ENCODE data around the gene ANKRD44.
"Not testable (repeated sequence)": the region's sequence is repeated elsewhere in the genome, so short reads cannot be mapped to it uniquely, and the experiment has no call there.

ANKRD44 gene

DNA sequence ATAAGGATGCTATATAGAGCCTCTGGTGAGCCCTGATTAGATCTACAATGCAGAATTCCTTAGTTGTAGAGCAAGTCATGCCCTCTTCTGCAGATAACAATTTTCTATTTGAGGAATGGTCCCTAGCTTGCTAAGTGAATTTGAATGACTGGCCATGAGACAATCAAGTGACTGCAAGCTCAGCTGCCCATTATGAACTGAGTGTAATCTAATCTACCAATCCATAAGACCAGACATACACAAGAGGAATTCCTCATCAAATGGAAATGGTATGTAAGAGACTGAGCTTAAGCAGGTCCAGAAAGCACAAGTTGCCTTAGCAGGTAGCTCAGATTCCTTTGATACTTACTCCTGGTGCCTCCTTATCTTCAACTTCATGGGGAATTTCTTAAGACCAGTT, 4.8 kb upstream of the ANKRD44 start:
- DNase-seq: no peak

DNA sequence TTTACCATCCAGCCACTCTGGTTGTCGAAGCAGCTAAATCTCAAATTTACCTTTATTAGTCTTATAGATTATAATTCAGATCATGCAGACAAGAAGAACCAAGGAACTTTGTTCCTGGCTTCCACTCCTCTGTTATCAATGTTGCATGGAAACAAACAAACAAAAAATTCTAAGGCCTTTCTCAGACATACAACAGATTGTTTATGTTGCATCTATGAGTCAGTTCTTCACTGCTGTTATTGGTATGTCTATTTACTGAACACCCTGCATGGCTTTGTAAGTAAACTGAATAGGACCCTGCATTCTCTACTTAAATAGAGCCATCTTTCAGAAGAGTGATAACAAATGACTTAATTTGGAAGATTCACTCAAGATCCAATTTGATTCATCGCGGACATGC, 1.6 kb upstream of the ANKRD44 start:
- no peak for DNase-seq

DNA sequence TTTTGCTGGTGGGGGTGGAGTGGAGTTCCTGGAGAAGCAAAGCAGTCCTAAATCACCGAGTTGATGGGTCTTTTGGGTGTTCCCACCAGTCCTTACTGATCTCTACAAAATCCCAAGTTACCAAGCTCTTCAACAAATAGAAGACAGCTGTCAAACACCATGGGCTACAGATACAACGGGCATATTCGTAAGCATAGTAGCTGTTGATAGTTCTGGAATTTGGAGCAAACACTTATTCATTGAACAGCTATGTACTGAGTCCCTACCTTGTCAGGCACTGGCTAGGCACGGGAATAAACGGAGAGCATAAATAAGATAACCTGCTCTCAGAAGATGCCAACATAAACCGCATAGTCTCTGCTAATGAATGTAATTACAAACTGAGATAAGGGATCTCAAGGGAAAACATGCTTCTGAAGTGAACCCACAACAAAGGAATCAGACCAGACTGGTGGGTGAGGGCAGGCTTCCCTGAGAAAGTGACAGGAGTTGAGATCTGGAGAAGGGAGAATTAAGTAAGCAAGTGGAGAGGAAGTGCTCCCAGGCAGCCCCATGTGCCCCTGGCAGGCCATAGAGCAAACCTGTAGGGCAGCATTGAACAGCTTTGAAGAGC, 947 bp upstream of the ANKRD44 start:
- DNase-seq: no peak

DNA sequence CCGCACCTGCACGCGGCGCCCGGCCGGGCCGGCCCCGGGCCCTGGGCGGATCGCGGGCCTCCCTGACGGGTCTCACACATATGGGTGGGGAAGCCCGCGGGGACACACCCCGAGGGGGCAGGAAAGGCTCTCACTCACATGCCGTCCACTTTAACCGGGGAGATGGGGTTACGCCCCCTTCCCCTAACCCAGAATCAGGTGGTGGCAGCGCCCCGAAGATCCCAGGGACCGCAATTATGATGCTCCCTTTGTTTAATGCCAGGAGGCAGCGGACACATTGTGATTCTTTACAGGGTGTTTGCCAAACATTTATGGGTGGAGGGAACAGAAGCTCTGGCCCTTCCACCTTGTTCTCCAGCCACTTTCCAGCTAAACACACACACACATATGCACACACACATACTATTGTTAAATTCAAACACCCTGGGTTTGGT, 424 bp upstream of the ANKRD44 start:
- DNase-seq: no peak

DNA sequence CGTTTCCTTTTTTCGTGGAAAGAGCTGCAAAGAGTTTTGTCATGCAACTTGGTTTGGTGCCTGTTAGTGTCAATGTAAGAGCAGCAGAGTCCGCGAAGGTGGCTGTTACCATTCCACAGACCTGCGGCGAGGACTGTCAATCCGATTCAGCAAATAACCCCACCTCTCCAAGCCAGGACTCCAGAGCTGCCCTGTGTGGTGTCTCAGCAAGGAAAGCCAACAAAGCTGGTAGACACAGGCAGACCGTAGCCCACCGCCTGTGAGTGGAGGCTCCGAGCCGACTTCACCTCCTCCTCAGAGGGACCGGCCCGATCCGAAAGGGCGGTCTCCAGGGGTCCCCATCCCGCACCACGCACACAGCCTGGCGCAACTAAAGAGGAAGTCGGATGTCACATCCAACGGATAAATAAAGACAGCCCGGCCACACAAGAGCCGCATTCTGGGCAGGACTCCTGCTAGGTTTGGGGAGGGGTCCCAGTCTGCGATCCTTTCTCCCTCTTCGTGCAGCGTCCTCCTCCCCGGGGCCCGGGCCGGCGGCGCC, 819 bp downstream of the ANKRD44 start:
- DNase-seq: no peak

DNA sequence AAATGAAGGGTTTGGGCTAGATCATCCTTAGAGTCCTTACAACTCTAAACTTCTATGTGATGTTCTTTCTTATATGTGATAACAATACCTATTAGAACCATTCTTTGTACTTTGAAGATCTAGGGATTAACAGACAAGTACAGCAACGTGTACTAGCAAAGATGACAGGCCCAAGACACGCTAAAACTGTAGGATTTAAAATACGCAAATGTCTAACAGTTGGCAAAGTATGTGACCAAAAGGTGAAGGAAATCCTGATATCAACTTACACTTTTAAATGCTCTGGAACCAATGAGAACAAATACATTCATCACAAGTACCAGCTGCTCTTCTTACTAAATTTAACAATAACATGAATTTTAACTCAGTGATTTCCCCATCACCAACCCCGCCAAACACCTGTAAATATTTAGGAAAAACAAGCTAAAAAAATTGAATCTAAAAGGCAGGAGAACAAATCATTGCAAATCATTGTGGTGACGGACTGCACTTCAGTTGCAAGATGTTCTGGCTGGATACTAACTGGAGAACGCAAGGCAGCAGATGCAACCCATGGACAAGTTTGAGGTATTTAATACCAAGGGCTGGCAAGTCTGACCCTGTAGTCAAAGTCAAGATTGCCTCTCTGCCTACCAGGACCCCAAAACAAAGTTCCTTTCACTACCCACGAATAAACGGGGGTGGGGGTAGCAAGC, 1.4 kb downstream of the ANKRD44 start:
- DNase-seq: no peak

DNA sequence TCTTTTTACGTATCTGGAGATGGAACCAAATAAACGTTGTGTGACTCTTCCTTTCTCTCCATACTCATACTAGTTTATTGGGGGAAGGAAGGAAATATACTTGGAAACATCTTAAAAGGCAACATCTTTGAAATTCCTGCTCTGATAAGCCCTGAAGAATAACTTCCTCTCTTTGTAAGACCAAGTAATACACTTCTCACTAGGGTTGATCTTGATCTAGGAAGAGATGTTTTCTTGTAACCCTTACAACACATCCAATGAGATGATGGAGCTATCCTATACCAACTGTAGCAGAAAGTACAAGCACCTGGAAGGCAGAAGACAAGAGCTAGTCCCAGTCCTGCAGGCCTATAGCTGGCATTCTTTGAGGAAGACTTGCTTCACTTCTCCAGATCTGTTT, 2.0 kb downstream of the ANKRD44 start:
- DNase-seq: no peak

DNA sequence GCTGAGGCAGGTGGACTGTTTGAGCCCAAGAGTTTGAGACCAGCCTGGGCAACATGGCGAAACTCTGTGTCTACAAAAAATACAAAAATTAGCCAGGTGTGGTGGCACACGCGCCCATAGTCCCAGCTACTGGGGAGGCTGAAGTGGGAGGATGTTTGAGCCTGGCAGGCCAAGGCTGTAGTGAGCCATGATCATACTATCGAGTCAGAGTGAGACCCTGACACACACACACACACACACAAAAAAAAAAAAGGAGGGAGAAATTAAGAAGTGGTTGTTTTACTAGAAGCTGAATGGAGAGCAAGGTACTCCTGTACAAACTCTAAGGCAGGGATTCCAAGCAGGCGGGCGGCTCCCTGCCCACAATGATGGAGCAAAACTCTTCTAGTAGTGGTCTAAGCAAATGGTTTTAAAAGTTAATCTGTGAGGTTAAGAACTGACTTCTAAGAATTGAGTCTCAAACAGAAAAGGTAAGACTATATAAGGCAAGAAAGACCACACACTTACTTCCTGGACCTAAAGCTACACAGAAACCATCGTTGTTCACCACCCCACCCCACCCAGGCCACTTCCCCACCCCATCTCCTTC, 2.6 kb downstream of the ANKRD44 start:
- DNase-seq: no peak

DNA sequence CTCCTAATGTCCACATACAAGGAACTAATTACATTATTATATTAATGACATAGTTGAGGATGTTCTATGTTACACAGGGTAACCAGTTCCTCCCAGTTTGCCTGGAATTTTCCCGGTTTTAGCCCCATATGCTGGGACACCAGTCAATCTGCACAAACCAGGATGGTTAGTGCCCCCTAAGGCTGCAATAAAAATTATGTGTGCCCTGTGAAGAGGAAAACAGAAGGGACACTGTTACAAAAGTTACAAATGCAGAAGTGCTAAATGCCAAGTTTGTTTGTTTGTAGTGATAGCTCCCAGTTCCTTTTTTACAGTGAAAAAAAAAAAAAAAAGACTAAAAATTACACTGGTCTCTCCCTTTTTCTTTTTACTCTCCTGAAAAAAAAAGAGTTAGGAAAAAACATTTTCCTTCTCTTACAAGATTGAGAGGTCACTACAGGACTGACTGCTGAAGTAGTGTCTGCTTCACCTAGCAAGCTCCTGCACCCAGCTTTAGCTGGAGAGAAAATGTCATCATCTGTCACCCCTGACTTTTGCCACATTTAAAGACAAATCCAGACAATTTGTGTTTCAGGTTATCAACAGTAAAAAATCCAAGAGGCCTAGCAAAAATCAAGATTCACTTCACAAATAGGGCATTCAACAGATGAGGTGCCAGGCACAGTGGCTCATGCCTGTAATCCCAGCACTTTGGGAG, 3.2 kb downstream of the ANKRD44 start:
- DNase-seq: no peak

DNA sequence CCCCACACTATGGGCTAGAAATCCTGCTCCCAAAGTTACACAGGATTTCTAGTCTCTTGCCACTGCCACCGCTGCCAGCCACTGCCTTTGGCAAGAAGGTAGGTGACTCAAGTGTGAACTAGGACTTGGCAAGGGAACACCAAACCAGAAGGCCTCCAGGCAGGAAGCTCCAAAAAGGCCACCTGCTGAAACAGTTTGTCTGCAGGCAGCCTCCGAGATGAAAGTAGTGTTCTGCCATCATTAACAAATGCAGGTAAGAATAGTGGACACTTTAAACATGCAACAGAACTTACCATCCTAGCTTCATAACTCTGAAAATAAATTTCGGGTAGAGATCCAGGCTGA, 3.9 kb downstream of the ANKRD44 start:
- DNase-seq: no peak

DNA sequence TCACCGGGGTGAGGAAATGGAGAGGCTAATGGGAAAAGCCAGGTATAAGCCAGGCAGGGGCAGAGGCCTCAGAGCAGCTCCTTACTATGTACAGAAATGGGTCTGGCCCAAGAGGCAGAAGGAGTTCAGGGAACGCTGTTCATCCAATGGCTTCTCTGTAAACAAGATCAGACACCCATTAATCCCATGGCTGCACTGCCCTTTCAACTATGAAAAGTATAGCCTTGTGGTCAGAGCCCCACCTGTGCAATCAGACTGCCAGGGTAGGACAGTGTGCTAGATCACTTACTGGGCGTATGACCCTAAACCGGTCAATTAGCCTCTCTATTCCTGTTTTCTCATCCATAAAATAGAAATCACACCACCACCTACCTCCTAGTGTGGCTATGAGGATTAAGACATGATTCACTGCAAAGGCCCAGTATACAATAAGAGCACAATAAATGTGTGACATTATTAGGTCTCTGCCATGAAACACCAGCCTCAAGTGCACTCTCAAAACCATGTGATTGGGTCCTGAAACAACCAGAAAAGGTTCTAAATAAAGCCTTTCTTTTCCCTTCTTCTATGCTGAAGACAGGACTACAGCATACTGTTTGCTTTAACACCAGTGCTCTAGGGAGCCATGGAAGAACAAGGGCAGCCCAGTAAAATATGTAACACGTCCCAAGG, 4.4 kb downstream of the ANKRD44 start:
- no peak for DNase-seq

DNA sequence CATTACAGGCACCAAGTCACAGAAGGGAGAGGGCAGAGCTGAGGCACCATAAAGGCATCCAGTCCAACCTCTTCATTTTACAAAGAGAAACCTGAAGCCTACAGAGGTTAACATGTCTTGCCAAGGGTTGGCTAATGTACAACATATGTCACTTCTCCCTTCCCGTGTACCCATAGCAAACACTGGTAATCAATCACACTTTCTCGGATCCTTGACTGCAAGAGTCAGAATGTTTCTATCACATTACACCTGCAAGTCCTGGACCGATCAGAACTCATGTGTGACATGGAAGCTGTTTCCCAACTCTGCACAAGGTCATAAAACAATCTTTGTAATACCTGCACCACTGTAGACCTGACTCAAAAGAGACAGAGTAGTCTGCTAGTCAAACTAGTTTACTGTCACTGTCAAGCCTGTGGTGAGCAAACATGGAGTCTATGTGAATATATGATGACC, 6.0 kb downstream of the ANKRD44 start:
- DNase-seq: no peak

DNA sequence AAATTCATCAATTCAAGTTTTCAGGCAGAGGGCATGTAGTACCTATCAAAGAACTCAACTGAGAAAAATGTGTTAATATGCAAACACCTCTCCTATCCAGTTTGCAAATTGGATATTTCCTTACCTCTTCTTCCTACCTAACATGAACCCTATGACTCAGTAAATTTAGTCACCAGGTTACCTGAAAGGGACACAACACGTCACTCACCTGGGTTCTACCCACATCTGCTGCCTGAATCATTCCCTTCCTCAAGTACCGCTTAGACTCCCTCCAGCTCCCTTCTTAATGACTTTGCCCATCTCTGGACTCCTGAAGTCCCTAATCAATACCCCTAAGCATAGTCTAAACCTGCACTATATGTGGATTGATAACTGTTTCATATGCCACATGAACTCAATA, 10.4 kb downstream of the ANKRD44 start:
- no peak for DNase-seq

DNA sequence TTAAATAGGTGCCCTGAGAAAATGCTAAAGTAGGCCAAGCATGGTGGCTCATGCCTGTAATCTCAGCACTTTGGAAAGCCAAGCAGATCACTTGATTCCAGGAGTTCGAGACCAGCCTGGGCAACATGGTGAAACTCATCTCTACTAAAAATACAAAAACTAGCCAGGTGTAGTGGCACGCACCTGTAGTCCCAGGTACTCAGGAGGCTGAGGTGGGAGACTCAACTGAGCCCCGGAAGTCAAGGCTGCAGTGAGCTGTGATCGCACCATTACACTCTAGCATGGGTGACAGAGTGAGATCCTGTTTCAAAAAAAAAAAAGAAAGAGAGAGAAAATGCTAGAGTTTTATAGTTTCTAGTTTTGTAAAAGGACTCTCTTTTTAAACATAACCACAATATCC, 12.0 kb downstream of the ANKRD44 start:
- no peak for DNase-seq

DNA sequence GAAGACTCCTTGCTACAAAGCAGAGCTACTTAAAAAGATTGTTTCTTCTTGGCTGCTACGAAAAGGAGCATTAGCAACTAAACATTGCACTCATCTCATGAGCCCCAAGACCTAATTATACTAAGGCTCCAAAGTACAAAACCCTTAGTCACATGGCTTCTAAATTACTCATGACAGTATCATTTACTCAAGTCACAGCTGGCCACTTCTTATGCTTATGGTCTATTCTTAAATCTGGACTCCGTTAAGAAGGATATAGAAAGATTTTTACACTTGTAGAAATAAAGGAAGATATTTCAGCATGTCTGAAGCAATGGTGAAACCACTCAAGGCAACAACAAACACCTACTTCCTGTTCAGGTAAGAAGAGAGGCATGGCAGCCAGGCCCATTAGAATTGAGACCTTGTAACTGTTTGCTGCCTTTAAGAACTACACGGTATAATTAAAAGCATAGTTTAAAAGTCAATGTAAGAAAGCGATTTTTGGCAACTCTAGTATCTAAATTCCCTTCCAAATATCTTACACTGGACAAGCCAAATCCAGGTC, 12.7 kb downstream of the ANKRD44 start:
- DNase-seq: no peak

DNA sequence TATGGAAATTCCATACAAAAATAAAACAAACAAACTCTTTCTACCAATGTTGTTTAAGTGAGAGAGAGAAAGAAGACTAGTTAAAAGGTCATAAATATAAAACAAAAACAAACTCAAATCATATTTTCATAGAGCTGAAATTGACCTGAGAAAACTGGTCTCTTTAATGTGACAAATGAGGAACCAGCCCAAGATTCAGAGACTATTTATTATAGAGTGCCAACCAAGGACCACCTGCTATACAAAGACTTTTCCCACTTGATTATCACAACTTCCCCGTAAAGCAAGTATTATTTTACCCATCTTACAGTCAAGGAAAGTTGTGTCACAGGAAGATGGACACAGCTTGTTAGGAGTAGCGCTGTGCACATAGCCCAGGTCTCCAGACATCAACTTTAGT, 13.3 kb downstream of the ANKRD44 start:
- no peak for DNase-seq

DNA sequence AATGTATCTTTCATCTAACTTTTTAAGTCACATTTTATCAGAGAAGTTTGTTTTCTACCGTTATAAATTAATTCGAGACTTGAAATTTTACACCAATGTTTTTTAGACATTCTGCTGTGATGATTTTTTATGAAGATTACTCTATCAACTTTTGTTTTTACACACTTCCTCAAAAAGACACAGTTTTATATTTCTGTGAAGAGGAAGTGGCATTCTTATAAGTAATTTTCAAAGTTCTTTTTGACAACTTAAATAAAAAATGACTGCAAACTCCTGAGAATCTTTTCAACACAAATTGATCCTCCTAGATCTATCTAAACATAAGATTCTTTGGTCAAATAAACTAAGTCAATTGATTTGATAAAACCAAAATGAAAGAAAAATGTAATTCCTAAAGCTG, 13.7 kb downstream of the ANKRD44 start:
- no peak for DNase-seq

DNA sequence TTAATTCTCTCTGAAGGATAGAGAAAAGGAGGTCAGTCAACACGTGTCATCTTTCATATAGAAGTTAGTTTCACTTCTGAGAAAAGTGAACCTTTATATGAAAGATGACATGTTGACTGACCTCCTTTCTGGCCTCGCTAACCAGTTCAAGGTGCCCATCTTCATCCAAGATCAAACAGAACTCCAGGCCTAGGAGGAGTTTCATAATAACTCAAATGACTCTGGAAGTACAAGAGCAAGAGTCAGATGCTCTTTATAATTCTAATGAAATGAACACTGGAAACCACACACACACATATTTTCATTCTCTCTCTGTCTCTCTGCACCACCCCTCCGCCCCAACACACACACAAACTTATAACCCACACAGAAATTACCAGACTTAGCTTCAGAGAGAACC, 16.3 kb downstream of the ANKRD44 start:
- no peak for DNase-seq

DNA sequence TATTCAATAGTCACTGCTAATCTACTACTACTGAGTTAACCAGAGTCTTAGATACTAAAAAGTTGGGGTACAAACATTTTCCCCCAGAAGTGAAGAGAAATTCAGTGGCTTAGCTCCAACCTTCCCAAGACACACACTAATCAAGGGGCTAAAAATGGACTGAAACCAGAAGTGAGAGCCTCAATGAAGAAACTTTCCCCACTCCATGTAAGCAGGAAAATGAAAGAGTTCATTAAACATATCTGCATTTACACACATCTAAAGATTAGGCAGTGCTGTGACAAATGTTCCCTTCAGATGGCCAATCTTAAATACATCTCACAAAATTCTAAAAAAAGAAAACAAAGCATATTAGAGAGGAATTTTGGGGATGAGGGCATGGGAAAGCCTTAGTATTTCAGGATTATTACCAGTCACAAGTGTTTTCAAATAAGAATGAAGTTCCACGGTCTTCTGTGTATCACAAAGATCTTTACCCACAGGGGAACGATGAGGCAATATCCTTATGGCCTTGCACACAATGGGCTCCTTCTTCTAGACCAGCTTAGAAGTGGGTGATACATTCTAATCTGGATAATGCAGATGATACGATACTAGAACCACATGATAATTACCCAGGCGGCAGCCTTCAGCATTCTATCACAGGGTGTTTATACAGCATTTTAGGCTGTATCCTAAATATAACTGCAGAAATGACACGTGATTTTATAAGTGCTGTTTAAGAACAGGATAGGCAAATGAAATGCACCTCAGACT, 17.1 kb downstream of the ANKRD44 start:
- DNase-seq: no peak

DNA sequence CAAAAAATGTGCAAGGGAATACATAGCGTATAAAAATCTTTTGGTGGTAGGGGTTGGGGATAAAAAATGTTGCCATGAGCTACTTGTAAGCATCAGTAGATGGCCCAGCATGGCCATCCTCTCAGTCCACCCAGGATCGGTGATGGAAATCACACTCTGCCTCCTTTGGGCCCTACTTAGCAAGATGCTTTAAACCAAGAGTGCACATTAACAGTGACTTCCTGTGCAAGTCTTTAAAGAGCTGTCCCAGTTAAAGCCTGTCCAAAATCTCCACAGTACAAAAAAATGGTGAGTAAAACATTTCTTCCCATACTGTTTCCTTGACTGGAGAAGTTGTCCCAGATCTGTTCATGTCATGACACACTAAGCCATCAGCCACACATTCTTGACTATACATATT, 18.0 kb downstream of the ANKRD44 start:
- no peak for DNase-seq

DNA sequence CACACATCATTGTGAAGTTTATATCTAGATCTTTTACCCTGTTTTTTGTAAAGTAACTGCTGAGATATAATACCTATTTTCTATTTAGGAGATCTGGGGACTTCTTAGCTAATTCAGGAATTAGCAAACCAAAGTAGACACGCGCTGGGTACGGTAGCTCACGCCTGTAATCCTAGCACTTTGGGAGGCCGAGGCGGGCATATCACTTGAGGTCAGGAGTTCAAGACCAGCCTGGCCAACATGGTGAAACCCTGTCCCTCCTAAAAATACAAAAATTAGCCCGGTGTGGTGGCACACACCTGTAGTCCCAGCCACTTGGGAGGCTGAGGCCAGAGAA, 23.0 kb downstream of the ANKRD44 start:
- DNase-seq: not testable (repeated sequence)
